Endothelial cell of umbilical vein (primary cell): ENCODE measurements around the gene ZNF462. TPM values are rescaled to one million over a fixed set of nuclear protein-coding genes. Genes with fewer than 3 reads are reported as not detected.

Experiments
- BruUV-seq: library from RNA; stranded (reverse); fragments of 400-500 nt; replicated peaks from 2 replicates; lab custom pipeline; 2021; lab: Mats Ljungman, UMichigan
- CTCF ChIA-PET: fragments of 300-600, 350-600 bp; sonication (Branson Sonifier 250); formaldehyde crosslinking; loops from one replicate; lab custom pipeline; 2021; ENCODE audit warnings: antibody characterized with exemption, inconsistent platforms; lab: Charles Lee
- POLR2A ChIA-PET: fragments of 300-600, 350-600 bp; sonication (Branson Sonifier 250); formaldehyde crosslinking; loops from one replicate; lab custom pipeline; 2021; ENCODE audit warnings: antibody characterized with exemption, inconsistent platforms; lab: Charles Lee
- DNase-seq: peaks from one replicate; pipeline ENCODE4 v3.0.0-alpha.2; 2011; ENCODE audit warnings: low read depth, low spot score
- FAIRE-seq: peaks from 2 replicates; lab custom pipeline; 2011; peaks lifted over from hg19 to GRCh38; lab: Jason Lieb, UNC
- H2AFZ ChIP-seq: 2 replicates; pipeline ENCODE4 v1.6.0; 2012; ENCODE audit warnings: low read depth, low read length, control low read depth, inconsistent platforms
- H3K27ac ChIP-seq: 2 replicates; pipeline ENCODE4 v1.5.1; 2011; ENCODE audit warnings: low read depth, mild to moderate bottlenecking, control low read depth, low read length, moderate library complexity; ENCODE audit not compliant: insufficient read depth
- H3K27me3 ChIP-seq, 2 experiments: 2 replicates each; pipeline versions ENCODE4 v1.6.0 to v1.6.1; 2011; ENCODE audit warnings: low read length in 2 of 2, mixed read lengths in 1 of 2; ENCODE audit not compliant: control insufficient read depth in 2 of 2, insufficient read depth in 2 of 2
- H3K36me3 ChIP-seq, 2 experiments: 2 replicates in 1 of 2; 3 replicates in 1 of 2; pipeline ENCODE4 v1.5.1; 2011; ENCODE audit warnings: low read length in 2 of 2, mild to moderate bottlenecking in 1 of 2, moderate library complexity in 1 of 2; ENCODE audit not compliant: control insufficient read depth in 2 of 2, insufficient read depth in 2 of 2; ENCODE audit errors: extremely low read depth in 1 of 2
- H3K4me1 ChIP-seq: 3 replicates; pipeline ENCODE4 v1.5.1; 2011; ENCODE audit warnings: mild to moderate bottlenecking, low read length; ENCODE audit not compliant: control insufficient read depth, insufficient read depth; ENCODE audit errors: extremely low read depth
- H3K4me2 ChIP-seq: 2 replicates; pipeline ENCODE4 v1.6.1; 2011; ENCODE audit warnings: low read length, control low read depth, mixed read lengths; ENCODE audit not compliant: insufficient read depth
- H3K4me3 ChIP-seq, 3 experiments: fragments of 200-600 bp in 1 of 3; sonication (generic), shearing (Covaris generic) in 1 of 3; replicated peaks in 1 of 3; 2 replicates each; pipeline ENCODE4 v1.5.1; 2011 to 2016; ENCODE audit warnings: control low read depth in 3 of 3, low read length in 3 of 3, mild to moderate bottlenecking in 2 of 3, inconsistent platforms in 1 of 3, low read depth in 1 of 3, moderate library complexity in 1 of 3; ENCODE audit not compliant: insufficient read depth in 1 of 3
- H3K79me2 ChIP-seq: 2 replicates; pipeline ENCODE4 v1.6.0; 2012; ENCODE audit warnings: low read length, inconsistent platforms; ENCODE audit not compliant: control insufficient read depth, insufficient read depth
- H3K9ac ChIP-seq: replicated peaks from 2 replicates; pipeline ENCODE3; 2011; ENCODE audit warnings: low read length, control low read depth; ENCODE audit not compliant: insufficient read depth; ENCODE audit errors: extremely low read depth
- H3K9me1 ChIP-seq: replicated peaks from 3 replicates; pipeline ENCODE4 v1.6.0; 2011; ENCODE audit warnings: mild to moderate bottlenecking, low read length; ENCODE audit not compliant: control insufficient read depth, insufficient read depth; ENCODE audit errors: extremely low read depth
- H3K9me3 ChIP-seq: replicated peaks from 2 replicates; pipeline ENCODE4 v1.5.1; 2012; ENCODE audit warnings: low read length, inconsistent platforms; ENCODE audit not compliant: control insufficient read depth, insufficient read depth
- H4K20me1 ChIP-seq: replicated peaks from 2 replicates; pipeline ENCODE3; 2011; ENCODE audit warnings: mild to moderate bottlenecking, low read length; ENCODE audit not compliant: control insufficient read depth, insufficient read depth; ENCODE audit errors: extremely low read depth
- CTCF ChIP-seq, 2 donors: IDR thresholded peaks; 1 replicate in 1 of 2; 2 replicates in 1 of 2; pipeline ENCODE4 v1.5.1; 2011; ENCODE audit warnings: low read length in 2 of 2, mild to moderate bottlenecking in 2 of 2, moderate library complexity in 2 of 2, control low read depth in 1 of 2, inconsistent platforms in 1 of 2, low read depth in 1 of 2; ENCODE audit not compliant: insufficient read depth in 1 of 2; ENCODE audit errors: extremely low read depth in 1 of 2
- EZH2 ChIP-seq: IDR thresholded peaks from 2 replicates; pipeline ENCODE4 v1.6.1; 2012; ENCODE audit warnings: borderline replicate concordance, low read depth, mild to moderate bottlenecking, moderate library complexity, low read length, inconsistent platforms; ENCODE audit not compliant: severe bottlenecking
- FOS ChIP-seq: IDR thresholded peaks from 2 replicates; pipeline ENCODE4 v1.6.1; 2011; ENCODE audit warnings: mild to moderate bottlenecking, low read length, moderate library complexity, borderline replicate concordance; ENCODE audit not compliant: insufficient read depth
- GATA2 ChIP-seq: IDR thresholded peaks from 2 replicates; pipeline ENCODE4 v1.7.0; 2011; ENCODE audit warnings: low read depth, mild to moderate bottlenecking, moderate library complexity, mixed read lengths, low read length; ENCODE audit not compliant: insufficient read length, insufficient read depth
- JUN ChIP-seq: IDR thresholded peaks from 2 replicates; pipeline ENCODE4 v1.6.1; 2011; ENCODE audit warnings: borderline replicate concordance, low read depth; ENCODE audit not compliant: insufficient read length, insufficient read depth
- MAX ChIP-seq: IDR thresholded peaks from 2 replicates; pipeline ENCODE4 v1.6.1; 2011; ENCODE audit not compliant: insufficient read depth, insufficient read length
- MYC ChIP-seq: IDR thresholded peaks from one replicate; pipeline ENCODE4 v1.6.1; 2011; ENCODE audit warnings: mild to moderate bottlenecking, low read depth, low read length
- POLR2A ChIP-seq: IDR thresholded peaks from 2 replicates; pipeline ENCODE4 v1.6.1; 2012; ENCODE audit warnings: low read depth, mild to moderate bottlenecking, control low read depth, low read length
- POLR2AphosphoS5 ChIP-seq: IDR thresholded peaks from 2 replicates; pipeline ENCODE4 v1.6.1; 2012; ENCODE audit warnings: low read depth, mild to moderate bottlenecking, control low read depth, low read length, moderate library complexity; ENCODE audit not compliant: insufficient read depth
- dilution Hi-C: fragments of 300-500 bp; cut with MboI; formaldehyde crosslinking; loops from one replicate; pipeline ENCODE4 v1.15.0; 2019; ENCODE audit warnings: low sequenced_read_pairs; ENCODE audit not compliant: extremely low pct_ligation_motif_present
- intact Hi-C: fragments of 100-400 bp; cut with micrococcal nuclease; formaldehyde crosslinking; loops from one replicate; pipeline ENCODE4 v1.10.0; 2022
- polyA plus RNA-seq, 4 experiments: library from polyadenylated mRNA; depleted of rRNA in 3 of 4; stranded (reverse) in 3 of 4; unstranded in 1 of 4; fragments of >200 nt; gene quantifications; 2 replicates each; pipeline versions ENCODE4 v1.2.1 to v1.2.3, GENCODE V29; 2011 to 2012; ENCODE audit warnings: missing spikeins in 1 of 4
- total RNA-seq: library from RNA; stranded (reverse); gene quantifications from 2 replicates; pipeline ENCODE4 v1.2.3, GENCODE V29; 2021

ZNF462 gene
- total and polyA plus RNA-seq, 2 donors (not counting 3 experiments of a cell fraction or from before 2014, with no cell fraction given) = 6.2 to 24.7 TPM

GRCh38 chr9:106883030-106883429 lies 20.1 kb downstream of the ZNF462 start:
- CTCF ChIA-PET = interaction anchor here (1.2 kb wide), 1 partner anchor 10 kb away, joined by 4 read pairs; no protein-coding TSS in a partner anchor

More at GRCh38 chr9:106883030-106883429, 20.1 kb downstream of the ZNF462 start:
- Histone ChIP-seq H3K9ac (no peak overlapping the region), H3K27ac (no peak overlapping the region), H3K4me2 (no peak overlapping the region), H3K4me3 (no peak overlapping the region), H3K4me1 (peaks cover 17% of the 10 kb centered on the region), H3K27me3 (no peaks in the 10 kb centered on the region), H3K9me3 (no peaks in the 10 kb centered on the region), H3K36me3 (no peaks in the 10 kb centered on the region), H4K20me1 (no peaks in the 10 kb centered on the region), H2AFZ (no peak overlapping the region), H3K79me2 (no peaks in the 10 kb centered on the region), H3K9me1 (no peaks in the 10 kb centered on the region)
- DNase-seq (peak; percentile 69), FAIRE-seq (peak; percentile 79)
- intact Hi-C loops (no loop called here), dilution Hi-C loops (no loop called here)
- no peak for TF ChIP-seq EZH2
- no peak for TF ChIP-seq MAX
- no peak for TF ChIP-seq CTCF (IDR thresholded peaks at IDR 0.05; ENCODE audit: extremely low read depth in 1 of 2, insufficient read depth in 1 of 2, low read depth in 1 of 2, low read length in 2 of 2)
- TF ChIP-seq POLR2AphosphoS5 = no peak
- no peak for TF ChIP-seq FOS
- no peak for TF ChIP-seq GATA2
- no peak for TF ChIP-seq MYC
- no peak for TF ChIP-seq POLR2A
- TF ChIP-seq JUN = no peak
- no TSS peak for BruUV-seq
- POLR2A ChIA-PET = no interaction called here
